ENCODE results near the gene TMEFF1.
"Not testable (repeated sequence)": the region's sequence is repeated elsewhere in the genome, so short reads cannot be mapped to it uniquely, and the experiment has no call there.

Gene TMEFF1

DNA sequence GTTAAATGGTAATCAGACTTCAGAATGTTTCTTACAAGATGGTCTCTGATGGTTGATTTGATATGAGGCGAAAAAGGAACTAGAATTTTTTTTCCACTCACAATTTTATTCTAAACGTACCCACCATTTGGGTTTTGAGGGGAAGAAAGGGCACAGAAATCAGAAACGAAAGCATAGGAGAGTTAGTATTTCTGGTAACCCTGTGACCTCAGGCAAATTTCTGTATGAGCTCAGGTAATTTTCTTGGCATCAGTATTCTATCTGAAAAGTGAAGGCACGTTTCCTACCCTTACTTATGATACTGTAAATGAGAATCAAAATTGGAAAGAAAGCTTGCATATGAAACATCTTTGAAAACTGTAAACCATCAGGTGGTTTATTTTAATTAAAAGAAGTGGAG is 26.5 kb downstream of the TMEFF1 start:
- DNase-seq (ENCODE audit: low read depth) = no peak
- no peak overlapping the region for H3K4me3 ChIP-seq (ENCODE audit: low read depth, low read length)
- in situ Hi-C loops (cut with HindIII; ENCODE audit: low sequenced_read_pairs) = no loop called here
- TF ChIP-seq, protein P1, sequence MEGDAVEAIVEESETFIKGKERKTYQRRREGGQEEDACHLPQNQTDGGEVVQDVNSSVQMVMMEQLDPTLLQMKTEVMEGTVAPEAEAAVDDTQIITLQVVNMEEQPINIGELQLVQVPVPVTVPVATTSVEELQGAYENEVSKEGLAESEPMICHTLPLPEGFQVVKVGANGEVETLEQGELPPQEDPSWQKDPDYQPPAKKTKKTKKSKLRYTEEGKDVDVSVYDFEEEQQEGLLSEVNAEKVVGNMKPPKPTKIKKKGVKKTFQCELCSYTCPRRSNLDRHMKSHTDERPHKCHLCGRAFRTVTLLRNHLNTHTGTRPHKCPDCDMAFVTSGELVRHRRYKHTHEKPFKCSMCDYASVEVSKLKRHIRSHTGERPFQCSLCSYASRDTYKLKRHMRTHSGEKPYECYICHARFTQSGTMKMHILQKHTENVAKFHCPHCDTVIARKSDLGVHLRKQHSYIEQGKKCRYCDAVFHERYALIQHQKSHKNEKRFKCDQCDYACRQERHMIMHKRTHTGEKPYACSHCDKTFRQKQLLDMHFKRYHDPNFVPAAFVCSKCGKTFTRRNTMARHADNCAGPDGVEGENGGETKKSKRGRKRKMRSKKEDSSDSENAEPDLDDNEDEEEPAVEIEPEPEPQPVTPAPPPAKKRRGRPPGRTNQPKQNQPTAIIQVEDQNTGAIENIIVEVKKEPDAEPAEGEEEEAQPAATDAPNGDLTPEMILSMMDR (IDR thresholded peaks at IDR 0.05; ENCODE audit: low read depth, low read length, missing control alignments) = no peak

DNA sequence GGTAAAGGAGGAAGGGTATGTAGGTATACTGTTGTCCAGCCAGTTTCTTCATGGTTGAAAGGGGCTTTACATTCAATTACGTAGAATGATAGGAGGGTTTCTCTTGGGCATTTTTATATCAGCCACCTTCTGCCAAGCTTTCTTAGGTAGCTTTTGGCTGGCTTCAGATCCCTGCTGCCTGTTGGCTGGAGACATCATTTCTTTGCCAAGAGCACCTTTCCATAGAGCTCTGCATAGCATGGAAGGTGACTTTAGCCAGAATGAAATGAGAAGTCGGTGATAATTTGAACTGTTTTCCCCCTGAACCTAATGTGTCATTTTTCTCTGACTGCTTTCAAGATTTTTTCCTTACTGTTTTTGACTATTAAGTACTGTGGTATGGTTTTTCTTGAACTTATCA is 26.9 kb downstream of the TMEFF1 start:
- no peak for DNase-seq (ENCODE audit: low read depth)
- no peak overlapping the region for H3K4me3 ChIP-seq (ENCODE audit: low read depth, low read length)
- TF ChIP-seq, protein P1 (IDR thresholded peaks at IDR 0.05; ENCODE audit: low read depth, low read length, missing control alignments) = no peak
- in situ Hi-C loops (cut with HindIII; ENCODE audit: low sequenced_read_pairs) = no loop called here

DNA sequence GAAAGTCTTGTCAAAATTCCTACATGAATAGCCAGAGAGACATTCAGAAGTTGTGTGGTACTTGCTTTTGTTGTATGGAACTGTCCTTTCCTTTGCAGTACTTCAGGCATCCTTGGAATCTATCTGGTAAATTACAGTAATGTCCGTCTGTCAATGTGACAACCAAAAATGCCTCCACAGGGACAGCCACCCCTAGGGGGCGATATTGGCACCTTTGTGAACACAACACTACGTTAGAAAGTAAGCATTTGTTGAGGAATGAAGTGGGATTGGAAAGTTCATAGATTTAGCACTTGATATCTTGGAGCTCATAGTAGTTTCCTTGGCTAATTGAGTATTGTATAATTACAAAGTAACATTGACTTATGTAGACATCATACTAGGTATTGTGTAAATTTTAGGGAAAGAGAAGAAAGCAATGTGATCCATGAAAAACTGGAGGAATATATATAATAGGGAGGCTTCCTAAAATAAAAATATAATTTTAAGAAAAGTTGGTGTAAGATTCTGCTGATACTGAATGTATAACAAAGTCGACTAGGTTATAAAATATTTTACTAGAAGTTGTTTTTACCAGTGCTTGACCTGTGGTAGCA is 32.7 kb downstream of the TMEFF1 start:
- TF ChIP-seq, protein P1 (IDR thresholded peaks at IDR 0.05; ENCODE audit: low read depth, low read length, missing control alignments) = peak; percentile 59
- in situ Hi-C loops (cut with HindIII; ENCODE audit: low sequenced_read_pairs) = no loop called here
- no peak for DNase-seq (ENCODE audit: low read depth)
- H3K4me3 ChIP-seq (ENCODE audit: low read depth, low read length) = no peak overlapping the region

DNA sequence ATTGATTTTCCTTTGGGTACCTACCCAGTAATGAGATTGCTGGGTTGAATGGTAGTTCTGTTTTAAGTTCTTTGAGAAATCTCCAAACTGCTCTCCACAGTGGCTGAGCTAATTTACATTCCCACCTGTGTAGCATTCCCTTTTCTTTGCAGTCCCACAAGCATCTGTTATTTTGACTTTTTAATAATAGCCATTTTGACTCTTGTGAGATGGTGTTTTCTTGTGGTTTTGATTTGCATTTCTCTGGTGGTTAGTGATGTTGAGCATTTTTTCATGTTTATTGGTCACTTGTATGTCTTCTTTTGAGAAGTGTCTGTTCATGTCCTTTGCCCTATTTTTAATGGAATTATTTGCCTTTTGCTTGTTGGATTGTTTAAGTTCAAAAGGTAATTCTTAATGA is 34.4 kb downstream of the TMEFF1 start:
- DNase-seq (ENCODE audit: low read depth); H3K4me3 ChIP-seq (ENCODE audit: low read depth, low read length); in situ Hi-C loops (cut with HindIII; ENCODE audit: low sequenced_read_pairs): not testable (repeated sequence)

DNA sequence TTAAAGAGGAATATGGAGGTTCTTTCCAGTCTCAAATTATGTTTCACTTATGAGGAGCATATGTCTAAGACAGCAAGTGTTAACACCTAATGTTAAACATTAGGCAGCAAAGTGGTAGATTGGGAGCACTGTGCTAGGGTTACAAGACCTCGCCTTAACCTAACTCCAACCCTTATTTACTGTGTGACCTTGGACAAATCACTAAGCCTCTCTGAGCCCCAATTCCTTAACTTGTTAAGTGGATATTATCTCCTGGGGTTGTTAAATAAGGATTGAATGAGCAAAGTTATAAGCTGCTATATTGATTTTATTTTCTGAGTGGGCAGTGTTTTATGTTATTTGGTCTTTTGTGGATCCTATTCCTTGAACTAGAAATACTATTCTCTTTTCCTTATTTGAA is 38.3 kb downstream of the TMEFF1 start:
- in situ Hi-C loops (cut with HindIII; ENCODE audit: low sequenced_read_pairs) = no loop called here
- TF ChIP-seq, protein P1 (IDR thresholded peaks at IDR 0.05; ENCODE audit: low read depth, low read length, missing control alignments) = no peak
- DNase-seq (ENCODE audit: low read depth) = no peak
- no peak overlapping the region for H3K4me3 ChIP-seq (ENCODE audit: low read depth, low read length)

DNA sequence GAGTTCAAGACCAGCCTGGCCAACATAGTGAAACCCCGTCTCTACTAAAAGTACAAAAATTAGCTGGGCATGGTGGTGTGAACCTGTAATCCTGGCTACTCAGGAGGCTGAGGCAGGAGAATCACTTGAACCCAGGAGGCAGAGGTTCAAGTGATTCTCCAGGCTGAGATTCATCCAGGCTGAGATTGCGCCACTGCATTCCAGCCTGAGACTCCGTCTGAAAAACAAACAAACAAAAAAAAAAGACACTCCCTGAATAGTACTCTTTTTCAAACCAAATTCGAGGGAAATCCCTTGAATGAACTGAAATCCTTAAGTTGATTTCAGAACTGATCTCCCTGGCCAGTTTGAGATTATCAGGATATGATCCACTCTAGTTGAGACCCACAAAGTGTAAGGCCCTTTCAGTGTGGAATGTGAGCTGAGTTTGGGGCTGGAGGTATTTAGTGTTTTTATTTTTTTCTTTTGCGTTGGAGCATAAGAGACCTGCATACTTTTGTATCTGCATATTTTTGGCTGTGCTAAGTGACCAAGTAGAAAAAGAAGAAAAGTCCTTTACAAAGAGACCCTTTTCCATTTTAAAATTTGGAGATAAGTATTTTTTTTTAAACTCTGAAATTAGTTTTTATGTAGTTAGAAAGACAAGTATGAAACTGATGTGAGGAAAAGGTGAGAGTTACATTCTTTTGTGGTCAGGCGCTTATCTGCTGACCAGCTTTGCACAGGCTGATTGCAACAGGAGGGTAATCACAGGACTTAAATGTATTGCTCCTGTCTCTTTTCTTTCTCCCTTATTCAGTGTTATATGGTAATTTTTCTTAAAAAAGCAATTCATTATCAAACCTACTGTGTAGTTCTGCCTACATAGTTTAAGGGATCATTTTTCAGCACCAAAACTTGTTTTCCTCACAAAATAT is 42.9 kb downstream of the TMEFF1 start:
- in situ Hi-C loops (cut with HindIII; ENCODE audit: low sequenced_read_pairs) = no loop called here
- no peak for DNase-seq (ENCODE audit: low read depth)
- TF ChIP-seq, protein P1 (IDR thresholded peaks at IDR 0.05; ENCODE audit: low read depth, low read length, missing control alignments) = no peak
- no peak overlapping the region for H3K4me3 ChIP-seq (ENCODE audit: low read depth, low read length)

DNA sequence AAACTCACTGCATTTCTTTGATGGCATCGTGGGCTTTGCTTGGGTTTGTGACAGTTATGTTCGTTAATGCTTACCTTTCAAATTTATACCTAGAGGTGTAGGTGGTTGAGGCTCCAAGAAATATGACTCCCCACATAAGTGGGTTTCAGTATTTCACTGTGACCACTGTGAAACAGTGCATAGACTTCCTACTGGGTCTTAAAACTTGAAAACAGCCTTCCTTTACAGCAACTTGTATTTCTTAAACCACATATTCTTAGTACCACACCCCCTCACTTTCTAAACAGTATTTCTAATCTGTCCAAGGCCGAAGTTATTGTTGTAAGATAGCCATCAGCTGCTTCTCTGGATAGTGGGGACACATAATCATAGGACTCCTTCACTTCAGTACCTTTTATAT is 48.3 kb downstream of the TMEFF1 start:
- in situ Hi-C loops (cut with HindIII; ENCODE audit: low sequenced_read_pairs) = no loop called here
- H3K4me3 ChIP-seq (ENCODE audit: low read depth, low read length) = no peak overlapping the region
- TF ChIP-seq, protein P1 (IDR thresholded peaks at IDR 0.05; ENCODE audit: low read depth, low read length, missing control alignments) = no peak
- DNase-seq (ENCODE audit: low read depth) = no peak
